ENCODE data around the gene MAML3.

Gene MAML3

DNA sequence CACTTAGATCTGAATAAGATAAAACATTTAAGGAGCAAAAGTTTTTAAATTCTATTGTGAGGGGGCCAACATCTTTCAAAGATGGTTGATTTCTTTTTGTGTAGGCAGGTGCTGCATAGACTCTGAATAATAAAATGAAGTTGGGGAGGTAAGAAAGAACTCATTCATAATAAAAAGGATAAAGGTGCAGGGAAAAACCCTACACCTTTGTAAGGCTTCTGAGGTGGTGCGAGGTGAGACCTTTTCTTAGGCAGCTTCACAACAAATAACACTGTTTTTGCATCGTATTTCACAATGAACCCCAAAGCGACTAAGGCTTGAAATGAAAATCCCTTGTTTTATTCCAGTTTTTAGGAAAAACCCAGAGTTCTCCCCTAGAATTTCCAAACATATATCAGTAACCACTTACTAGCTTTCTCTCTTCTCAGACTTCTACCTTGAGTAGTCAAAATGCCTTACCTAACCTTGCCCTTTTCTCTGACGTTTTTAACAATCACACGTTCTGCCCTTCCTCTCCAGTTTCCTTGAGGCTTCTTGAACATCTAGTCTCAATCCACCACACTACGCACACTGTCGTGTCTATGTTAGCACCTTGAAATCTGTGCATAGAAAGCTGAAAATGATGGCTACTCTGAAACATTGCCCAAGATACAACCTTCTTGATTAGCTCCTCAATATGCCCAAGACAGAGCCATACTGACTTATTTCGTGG lies 30.2 kb downstream of the MAML3 start:
- no peak for DNase-seq

DNA sequence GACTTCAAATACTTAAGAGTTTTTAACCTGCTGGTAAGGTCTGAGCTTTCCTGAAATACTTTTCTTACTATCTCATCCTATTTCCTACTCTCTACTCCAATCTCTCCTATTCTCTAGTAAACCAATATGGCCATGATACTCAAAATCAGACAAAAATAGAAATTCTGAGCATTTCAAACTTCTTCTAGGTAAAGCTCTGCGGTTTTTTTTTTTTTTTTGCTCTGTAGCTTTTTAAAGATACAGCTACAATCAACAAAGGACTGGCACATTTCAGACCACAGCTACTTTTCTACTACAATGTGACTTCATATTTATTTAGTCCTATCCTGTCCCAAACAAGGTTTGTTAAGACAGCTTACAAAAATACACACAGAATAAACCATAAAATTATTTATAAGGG lies 31.1 kb downstream of the MAML3 start:
- DNase-seq, result no peak

DNA sequence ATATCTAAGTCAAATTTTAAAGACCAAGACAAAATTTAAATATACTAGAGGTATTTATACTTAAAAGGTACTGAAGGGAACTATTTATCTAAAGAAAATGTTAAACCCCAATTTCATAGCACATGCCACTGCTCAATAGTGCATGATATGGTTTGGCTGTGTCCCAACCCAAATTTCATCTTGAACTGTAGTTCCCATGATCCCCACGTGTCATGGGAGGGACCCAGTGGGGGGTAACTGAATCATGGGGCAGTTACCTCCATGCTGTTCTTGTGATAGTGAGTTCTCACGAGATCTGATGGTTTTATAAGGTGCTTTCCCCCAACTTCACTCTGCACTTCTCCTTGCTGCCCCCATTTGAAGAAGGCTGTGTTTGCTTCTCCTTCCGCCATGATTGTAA lies 32.3 kb downstream of the MAML3 start:
- no peak for DNase-seq

DNA sequence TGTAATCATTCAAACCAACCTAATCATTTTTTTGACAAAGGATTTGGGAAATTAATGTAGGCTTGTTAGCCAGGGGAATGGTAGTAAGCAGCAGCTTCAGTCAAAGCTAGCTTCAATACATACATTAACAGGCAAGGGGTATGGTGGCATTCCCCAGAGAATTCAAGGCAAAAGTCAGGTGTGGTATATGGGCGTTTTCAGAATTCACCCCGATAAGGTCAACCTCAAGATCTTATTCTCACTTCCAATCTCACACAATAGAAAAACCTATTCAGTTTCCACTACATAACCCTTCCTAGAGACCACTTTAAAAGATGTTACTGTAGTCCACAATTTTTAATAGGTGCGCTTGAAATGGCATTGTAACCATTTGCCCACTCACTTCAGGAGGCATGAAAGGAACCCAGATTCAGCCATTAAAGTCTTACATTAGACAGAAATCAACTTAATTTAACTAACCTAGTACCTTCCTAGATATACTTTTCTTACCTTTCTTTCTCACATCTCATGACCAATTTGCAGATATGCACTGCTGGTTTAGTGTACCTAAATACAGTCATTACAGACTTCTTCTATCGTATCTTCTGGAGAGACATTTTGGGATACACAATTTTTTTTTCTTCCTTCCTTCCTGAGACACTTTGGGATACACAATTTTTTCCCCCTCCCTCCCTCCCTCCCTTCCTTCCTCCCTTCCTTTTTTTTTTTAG lies 34.9 kb downstream of the MAML3 start:
- no peak for DNase-seq

DNA sequence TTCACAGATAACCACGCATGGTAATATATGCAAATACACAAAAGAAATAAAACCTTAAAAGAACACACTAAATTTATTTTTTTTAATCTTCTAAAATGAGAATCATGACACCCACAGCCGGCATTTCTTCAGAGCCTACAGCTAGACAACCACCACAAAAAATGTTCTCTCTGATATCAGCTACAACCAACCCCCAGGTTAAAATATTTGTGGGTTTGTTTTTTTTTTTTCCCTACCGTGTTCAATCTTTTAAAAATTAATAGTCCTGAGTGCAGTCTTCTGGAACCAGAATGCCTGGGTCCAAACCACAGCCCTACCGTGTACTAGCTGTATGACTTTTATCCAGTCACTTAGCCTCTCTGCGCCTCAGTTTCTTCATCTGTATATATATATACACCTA lies 36.0 kb downstream of the MAML3 start:
- DNase-seq, result no peak

DNA sequence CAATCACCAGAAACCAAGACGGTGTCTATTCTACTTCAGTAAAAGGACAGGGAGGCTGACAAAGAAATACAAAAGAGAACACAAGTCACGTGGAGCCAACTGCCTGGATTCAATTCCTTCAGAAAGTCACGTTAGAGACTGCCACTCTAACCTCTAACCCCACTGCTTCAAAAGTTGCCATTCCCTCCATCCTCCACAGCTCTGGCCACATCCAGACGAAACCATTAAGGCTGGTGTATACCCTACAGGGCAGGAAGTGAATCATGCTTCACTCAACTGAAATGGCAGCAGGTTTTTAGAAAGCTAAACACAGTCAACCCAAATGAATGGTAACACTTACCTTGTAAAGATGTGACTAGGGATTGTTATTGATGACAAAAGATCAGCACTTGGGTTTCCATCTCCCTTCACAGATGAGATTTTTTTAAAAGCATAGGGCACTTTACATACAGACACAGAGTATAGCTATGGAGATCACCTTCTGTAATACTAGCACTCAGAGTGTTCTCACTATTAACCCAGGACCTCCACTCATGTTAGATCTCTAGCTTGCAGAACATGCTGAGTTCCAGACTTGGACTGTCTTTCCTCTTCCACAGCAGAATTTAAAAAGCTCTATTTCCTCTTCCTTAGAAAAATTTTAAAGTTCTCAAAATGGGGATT lies 37.4 kb downstream of the MAML3 start:
- DNase-seq, result no peak

DNA sequence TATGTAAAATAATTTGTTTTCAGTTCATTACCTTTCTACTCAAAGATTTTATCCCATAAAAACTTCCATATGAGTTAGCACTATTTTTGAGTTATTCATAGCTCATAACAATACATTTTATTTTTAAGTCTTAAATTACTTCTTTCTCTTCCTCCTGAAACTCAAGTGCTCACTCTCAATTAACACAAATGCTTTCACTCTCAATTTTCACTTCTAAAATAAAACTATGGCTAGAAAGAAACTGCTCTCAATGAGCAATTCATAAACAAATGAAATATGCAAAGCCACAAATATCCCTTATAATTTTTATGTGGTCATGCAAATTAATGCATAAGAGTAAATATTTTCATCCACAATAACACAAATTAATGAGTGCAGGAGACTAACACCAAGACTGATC lies 38.8 kb downstream of the MAML3 start:
- no peak for DNase-seq

DNA sequence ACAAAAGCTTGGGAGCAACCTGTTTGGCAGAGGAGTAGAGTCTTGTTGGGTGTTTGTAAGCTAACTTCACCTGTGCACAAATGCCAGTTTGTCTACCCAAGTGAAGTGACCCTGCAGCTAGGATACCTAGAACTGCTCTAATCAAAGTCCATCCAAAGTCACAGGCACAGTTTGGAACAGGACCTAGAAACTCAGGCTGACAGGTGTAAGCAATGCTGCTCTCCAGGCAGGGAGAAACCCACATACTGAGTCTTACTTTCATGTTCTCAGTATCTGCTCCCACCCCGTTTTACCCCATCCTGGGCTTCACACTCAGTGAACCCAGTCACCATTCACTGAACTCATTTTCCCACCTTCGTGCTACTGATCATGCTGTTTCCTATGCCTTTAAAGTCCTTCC lies 40.3 kb downstream of the MAML3 start:
- DNase-seq, result no peak

DNA sequence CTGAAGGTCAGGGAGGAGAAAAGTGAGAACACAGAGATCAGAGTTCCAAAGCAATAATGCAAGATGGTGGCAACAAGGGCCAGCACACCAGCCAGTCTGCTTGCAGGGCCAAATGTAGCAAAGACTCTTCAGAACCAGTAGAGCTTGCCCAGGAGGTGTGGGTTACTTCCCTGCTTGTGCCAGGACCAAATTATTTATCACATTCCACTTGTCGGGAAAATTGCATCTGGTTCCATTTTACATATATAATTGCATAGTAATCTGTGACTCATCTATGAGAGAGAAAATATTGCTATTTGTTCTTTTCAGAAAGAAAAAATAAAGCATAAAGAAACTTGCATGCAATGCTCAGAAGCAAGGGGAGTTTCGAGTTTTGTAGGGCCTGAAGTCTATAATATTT lies 41.4 kb downstream of the MAML3 start:
- DNase-seq, result no peak

DNA sequence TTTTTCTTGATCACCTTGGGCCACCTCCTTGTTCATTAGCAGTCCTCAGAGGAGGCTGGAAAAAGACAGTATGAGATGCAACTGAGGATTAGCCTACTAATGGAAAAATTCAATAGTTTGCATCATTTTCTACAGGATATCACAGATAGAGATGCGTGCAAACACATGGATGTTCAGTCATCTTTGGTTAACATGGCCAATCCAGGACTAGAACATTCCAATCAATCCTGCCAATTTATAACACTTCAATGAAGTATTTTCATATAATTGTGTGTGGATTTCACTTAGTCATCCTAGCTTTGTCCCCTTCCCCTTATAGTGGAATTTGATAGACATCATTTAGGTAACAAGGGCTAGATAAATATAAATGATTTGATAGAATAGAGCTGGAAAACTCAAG lies 42.7 kb downstream of the MAML3 start:
- no peak for DNase-seq

DNA sequence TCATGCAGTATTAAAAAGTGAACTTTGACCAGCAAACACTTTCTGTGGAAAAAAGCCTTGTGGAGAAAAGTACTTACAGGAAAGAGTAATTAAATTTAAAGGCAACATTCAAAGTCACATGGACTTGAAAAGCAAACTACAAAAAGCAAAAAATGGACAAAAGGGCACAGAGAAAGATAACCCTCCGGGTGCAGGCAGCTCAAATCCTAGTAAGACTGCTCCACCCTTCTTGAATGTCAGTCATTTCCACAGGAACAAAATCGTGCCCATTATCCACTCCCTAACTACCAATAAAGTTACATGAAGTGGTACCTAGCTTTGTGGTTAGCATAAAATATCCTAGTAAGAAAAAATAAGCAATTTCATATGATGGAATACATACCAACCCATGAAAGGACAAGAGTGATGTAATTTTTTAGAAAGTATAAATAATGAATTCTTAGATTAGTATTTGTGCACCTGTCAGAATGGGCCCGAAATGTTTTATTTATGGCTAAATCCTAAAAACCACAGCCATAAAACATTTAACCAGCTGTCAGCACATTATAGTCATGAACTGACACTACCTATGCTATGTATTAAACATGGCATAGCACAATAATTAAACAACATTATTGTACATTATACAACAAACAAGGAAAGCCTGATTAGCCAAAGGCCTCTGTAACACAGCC lies 43.3 kb downstream of the MAML3 start:
- no peak for DNase-seq

DNA sequence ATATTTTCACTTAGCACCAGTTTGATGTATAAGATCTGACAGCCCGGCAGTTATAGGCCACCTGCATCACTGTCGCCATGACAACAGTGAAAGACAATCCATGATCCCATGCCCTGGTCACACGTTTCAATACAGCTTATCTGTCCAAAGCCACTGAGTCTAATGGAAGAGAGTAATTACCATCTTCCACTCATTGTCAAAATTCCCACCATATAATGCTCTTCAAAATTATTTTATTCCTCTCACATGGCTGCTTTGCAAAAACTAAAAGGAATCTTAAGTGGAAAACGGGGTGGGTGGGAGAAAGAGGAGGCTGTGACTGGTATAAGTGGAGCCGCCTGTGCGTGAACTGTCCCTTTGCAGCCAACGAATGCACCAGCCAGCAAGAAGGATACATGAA lies 44.2 kb downstream of the MAML3 start:
- no peak for DNase-seq

DNA sequence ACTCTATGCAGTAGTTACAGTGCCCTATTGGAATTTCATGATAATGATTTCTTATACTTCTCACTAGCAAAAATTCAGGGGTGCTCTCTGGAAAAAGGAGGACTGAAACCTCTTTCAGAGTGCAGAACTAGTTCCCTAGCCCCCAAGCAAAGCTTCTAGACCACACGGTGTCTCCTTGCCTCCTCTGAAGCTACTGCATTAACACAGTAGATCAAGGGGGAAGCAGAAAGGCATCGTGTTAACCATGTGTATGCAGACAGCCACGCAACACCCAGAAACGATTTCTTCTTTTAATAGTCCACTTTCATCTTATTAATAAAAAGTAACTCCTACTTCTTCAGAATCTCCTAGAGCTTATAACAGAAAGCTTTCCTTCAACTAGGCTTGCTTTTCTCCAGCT lies 44.7 kb downstream of the MAML3 start:
- DNase-seq, result no peak

DNA sequence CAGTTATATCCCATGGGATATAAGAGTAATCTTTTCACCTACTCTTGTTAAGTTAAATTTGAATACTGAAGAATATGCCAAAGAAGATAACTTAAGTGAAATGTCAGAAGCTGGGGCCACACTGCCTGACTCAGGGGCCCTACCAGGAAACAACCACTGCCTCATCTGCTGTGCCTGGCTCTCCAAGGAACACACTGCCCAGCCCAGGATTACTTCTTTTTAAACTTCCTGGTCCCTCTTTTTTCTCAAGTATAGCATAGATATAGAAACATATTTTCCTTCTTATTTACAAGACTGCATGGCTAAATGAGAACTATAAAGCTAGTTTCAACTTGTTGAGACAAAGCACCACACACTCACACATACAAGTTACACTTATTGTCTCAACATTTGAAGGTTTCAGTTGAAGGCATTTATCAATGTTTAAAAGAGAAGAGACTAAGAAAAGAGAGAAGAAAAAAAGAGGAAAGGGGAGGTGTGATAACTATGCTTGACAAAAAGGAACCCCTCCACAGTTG lies 45.2 kb downstream of the MAML3 start:
- DNase-seq, result no peak

DNA sequence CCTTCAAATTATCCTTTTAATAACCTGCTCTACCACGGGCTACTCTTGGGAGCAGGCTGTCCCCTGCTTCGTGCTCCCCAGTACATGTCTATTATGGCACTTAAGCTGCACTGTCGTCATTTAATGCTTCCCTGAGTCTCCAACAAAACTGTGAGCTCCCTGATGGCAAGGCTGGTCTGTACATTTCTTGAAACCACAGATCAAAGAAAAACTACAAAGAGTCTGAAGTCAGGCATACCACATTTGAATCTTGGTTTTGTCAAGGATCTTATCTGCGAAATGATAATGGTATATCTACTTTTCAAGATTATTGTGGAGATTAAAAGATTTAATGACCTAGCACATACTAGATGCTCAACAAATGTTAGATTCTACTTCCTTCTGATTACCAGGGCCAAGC lies 45.7 kb downstream of the MAML3 start:
- no peak for DNase-seq

DNA sequence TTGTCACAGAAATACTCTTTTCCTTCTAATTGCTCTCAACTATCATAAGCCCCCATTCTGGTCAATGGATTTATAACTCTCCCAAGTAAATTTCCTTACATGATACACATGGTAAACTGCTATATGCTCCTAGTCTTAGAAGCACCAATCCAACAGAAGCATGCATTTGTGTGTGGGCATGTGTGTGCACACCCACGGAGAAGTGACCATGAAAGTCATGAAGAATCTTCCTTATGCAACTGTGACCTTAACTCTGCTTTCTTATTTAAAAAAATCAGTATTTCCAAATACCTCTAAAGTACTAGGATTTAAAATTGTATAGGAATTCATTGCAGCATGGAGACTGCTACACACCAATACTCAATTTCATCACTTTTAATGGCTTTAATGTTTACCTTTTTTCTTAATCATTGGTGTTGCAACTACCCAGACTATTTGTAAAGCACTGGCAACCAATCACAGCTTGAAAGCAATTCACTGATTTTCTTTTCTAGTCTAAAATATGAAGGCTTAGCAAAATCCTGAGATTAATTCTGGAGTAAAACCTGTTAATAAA lies 47.6 kb downstream of the MAML3 start:
- no peak for DNase-seq

DNA sequence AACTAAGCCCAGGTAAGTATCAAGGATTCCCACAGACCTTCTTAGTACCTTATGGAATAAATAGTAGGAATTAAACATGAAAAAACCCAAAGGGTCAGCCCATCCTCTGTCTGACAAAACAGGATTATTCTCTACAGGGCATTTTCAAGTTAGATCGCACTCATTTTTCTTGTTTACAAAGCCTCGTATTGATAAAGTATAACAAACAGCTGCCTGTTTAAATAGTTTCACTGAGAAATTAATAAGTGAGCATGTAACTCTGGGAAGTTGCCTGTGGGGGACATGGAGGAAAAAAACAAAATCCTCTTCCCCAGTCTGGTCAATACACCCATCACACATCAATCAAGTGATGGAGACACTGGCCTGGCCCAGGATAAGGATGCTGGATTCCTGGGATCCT lies 48.5 kb downstream of the MAML3 start:
- DNase-seq, result no peak

DNA sequence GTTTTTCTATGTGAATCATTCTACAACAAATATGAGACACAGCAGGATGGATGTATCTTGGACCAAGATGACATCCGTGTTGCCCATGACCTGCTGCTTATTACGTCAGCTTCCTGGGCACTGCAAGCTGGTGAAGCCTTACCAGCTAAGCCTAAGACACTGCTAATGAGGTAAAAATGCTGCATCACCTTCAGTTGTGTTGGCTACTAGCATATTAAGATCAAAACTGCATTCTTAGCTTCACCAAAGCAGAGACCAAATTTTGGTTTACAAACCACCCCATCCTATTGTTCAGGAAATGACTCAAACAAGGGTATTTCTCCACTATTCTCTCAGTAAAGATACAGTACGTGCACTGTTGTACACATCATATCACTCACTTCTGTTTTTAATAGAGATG lies 50.3 kb downstream of the MAML3 start:
- no peak for DNase-seq

DNA sequence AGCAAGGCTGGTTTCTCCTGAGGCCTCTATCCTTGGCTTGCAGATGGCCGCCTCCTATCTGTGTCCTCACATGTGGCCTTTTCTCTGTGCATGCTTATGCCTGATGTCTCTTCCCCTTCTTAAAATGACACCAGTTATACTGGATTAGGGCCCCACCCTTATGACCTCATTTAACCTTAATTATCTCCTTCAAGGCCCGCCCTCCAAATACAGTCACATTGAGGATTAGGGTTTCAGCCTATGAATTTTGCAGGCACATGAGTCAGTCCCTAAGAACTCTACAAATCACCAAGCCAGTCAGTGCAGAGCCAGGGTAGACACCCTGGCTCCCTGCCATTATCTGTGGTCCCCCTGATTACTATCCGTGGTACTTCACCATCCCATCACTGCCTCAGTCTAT lies 51.6 kb downstream of the MAML3 start:
- no peak for DNase-seq

DNA sequence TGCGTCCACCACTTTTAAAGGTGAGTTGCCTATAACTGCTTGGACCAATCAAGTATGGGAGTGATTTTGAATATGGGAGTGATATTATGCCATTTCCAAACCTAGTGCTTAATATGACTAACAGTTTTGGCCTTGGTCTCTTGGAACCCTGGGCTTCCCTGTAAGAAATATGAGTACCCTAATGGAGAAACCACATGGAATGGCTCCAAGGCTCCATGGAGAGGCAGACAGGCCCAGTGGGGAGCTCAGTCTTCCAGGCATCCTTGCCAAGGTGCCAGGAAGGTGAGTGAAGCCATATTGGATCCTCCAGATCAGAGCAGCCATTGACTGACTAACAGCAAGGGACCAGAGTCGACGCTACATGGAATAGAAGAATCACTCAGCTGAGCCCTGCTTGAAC lies 53.2 kb downstream of the MAML3 start:
- no peak for DNase-seq

DNA sequence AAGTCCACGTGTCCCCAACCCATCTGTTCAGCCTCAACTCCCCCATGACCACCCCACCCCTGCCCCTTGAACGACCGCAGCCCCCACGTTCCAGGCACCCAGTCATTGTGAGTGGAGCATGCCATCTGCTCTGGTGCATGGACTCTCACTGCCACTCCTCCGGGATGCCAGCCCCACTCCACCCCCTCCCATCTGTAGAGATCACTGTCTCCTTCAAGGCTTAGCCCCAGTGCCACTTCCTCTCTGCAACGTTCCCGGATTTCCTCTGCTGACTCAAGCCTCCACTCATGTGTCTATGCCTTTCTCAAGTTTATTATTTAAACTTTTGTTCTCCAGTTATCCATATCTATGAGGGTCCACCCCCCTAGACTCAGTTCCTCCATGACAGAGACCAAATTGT lies 54.0 kb downstream of the MAML3 start:
- DNase-seq, result no peak

DNA sequence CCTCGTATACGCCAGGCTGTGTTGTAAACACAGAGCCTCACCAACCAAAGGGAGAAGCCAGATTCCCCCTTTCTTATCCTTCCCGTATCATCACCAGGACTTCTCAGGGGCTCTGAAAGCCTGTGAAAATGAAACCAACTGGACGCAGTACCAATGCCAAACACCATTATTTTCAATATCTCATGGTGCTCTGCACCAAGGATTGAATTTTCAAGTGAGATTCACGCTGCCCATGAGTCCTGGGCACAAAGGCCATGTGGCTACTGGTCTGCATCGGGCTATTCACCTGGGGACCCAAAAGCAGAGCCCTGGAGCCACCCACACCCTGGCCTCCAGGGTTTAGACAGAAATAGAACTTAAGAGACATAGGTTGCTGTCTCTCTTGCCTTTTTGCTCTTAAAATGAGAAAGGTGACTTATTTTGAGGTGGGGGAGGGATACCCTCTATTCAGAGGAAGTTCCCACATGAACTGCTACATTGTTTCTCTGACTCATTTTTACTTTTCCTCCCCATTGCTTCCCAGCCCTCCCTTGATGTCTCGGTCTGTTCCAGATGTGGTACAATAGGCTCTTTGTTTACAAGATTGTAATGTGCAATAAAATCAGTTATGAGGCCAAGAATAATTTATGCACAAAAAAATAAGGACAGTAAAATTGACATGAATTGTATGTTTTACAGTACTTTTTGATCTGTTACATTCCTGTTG lies 55.4 kb downstream of the MAML3 start:
- no peak for DNase-seq

DNA sequence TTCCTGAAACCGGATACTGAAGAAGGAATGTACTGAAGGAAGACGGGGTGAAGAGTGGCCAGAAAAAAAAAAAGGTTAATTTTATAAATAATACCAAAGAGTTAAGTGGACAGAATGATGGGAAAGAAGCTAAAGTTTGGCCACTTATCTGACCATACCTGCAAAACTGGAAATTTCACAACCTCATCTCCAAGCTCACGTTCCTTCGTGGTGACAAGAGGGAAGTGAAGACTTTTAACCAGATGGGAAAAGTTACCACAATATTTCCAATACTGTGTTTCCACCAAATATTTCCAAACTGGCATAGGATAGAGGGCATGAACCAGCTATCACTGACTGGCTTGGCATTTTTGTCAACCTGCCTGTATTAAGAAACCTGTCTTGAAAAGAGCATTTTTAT lies 56.4 kb downstream of the MAML3 start:
- DNase-seq, result no peak

Data from NCI-H748 treated with DMSO at 0.1 percent for 48 hours (cell line).